OCI-LY7 (cell line): ENCODE measurements around the gene NLRP9.

Source experiments
- EZH2phosphoT487 ChIP-seq: fragments of 200-600 bp; sonication (generic); IDR thresholded peaks from 2 replicates; pipeline ENCODE4 v1.6.1; 2018; ENCODE audit warnings: low read depth, borderline replicate concordance, mild to moderate bottlenecking, mixed run types, antibody characterized with exemption, low read length, moderate library complexity, mixed read lengths
- TF ChIP-seq, protein P1 (sequence below): fragments of 200-600 bp; sonication (generic); conservative IDR thresholded peaks from 2 replicates; pipeline ENCODE4 v1.5.1; 2014; ENCODE audit warnings: mild to moderate bottlenecking, antibody characterized with exemption, low read length, moderate library complexity, mixed read lengths

- TF ChIP-seq, protein P1, sequence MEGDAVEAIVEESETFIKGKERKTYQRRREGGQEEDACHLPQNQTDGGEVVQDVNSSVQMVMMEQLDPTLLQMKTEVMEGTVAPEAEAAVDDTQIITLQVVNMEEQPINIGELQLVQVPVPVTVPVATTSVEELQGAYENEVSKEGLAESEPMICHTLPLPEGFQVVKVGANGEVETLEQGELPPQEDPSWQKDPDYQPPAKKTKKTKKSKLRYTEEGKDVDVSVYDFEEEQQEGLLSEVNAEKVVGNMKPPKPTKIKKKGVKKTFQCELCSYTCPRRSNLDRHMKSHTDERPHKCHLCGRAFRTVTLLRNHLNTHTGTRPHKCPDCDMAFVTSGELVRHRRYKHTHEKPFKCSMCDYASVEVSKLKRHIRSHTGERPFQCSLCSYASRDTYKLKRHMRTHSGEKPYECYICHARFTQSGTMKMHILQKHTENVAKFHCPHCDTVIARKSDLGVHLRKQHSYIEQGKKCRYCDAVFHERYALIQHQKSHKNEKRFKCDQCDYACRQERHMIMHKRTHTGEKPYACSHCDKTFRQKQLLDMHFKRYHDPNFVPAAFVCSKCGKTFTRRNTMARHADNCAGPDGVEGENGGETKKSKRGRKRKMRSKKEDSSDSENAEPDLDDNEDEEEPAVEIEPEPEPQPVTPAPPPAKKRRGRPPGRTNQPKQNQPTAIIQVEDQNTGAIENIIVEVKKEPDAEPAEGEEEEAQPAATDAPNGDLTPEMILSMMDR: no peak
- no peak for TF ChIP-seq EZH2phosphoT487
Measured at GRCh38 chr19:55693336-55693974, 44.7 kb downstream of the NLRP9 start.
